Measurements from ENCODE around the gene ST6GALNAC6. TPM values are rescaled to one million over a fixed set of nuclear protein-coding genes. Genes with fewer than 3 reads are reported as not detected.

The ST6GALNAC6 gene
- total and polyA plus RNA-seq, 2 experiments from 2014 or later: 31.8 to 47.7 TPM

DNA sequence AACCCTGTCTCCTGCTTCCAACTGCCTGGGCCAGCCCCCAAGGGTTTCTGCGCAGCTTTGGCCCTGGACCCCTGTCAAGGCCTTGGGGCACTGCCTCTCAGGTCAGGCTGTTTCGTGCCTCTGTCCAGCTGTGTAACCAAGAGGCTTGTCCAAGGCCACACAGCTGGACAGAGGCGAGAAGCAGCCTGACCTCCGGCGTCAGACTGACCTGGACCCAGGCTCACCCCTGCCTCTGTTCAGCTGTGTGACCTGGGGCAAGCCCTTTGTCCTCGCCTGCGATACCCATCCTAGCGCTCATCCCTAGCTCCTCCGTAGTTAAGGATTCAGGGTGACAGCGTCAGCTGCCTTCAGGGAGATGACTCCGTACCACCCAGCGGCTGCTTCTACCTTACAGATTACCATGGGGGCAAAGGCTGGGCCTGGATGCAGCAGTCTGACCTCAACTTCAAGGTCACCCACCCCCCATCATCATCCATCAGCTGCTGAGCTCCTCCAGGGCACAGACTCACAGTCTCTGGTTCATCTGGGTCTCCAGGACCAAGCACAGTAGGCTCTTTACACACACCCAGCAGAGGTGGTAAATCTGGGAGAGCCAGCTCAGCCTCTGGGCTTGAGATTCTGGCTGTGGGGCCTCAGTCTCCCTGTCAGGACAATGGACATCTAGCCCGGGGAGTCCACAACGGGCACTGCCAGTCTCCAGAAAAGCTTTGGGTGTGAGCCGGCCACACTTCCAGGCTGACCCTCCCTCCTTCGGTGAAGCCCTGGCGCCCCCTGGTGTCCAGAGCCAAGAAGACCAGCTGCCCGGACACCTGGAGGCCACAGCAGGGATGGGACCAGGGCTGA, 29.9 kb downstream of the ST6GALNAC6 start:
- no peaks in the 10 kb centered on the region for H3K36me3 ChIP-seq (replicated peaks; ENCODE audit: insufficient read depth, low read depth)
- H3K9me2 ChIP-seq (replicated peaks; ENCODE audit: insufficient read depth): no peaks in the 10 kb centered on the region
- WGBS (ENCODE audit: low lambda C conversion rate, missing lambda C conversion rate): 60% methylated on average over 16 of the region's 18 CpGs
- DNase-seq (ENCODE audit: low spot score): peak; percentile 91
- no peaks in the 10 kb centered on the region for H3K9me3 ChIP-seq (ENCODE audit: low read depth)
- no peak overlapping the region for H3K4me3 ChIP-seq
- H2AFZ ChIP-seq: no peak overlapping the region
- H4K20me1 ChIP-seq (ENCODE audit: insufficient read depth, poor library complexity, severe bottlenecking): no peaks in the 10 kb centered on the region
- H3K4me1 ChIP-seq (ENCODE audit: insufficient read depth): peaks cover 14% of the 10 kb centered on the region
- H3K79me2 ChIP-seq: no peaks in the 10 kb centered on the region
- no peak overlapping the region for H3K4me2 ChIP-seq
- H3K27ac ChIP-seq: no peak overlapping the region
- TF ChIP-seq EZH2phosphoT487 (IDR thresholded peaks at IDR 0.05; ENCODE audit: low read depth, severe bottlenecking, unreplicated experiment): no peak
- TF ChIP-seq, protein P1, sequence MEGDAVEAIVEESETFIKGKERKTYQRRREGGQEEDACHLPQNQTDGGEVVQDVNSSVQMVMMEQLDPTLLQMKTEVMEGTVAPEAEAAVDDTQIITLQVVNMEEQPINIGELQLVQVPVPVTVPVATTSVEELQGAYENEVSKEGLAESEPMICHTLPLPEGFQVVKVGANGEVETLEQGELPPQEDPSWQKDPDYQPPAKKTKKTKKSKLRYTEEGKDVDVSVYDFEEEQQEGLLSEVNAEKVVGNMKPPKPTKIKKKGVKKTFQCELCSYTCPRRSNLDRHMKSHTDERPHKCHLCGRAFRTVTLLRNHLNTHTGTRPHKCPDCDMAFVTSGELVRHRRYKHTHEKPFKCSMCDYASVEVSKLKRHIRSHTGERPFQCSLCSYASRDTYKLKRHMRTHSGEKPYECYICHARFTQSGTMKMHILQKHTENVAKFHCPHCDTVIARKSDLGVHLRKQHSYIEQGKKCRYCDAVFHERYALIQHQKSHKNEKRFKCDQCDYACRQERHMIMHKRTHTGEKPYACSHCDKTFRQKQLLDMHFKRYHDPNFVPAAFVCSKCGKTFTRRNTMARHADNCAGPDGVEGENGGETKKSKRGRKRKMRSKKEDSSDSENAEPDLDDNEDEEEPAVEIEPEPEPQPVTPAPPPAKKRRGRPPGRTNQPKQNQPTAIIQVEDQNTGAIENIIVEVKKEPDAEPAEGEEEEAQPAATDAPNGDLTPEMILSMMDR (IDR thresholded peaks at IDR 0.05; ENCODE audit: poor library complexity): peak; percentile 76
- H3K27me3 ChIP-seq: no peaks in the 10 kb centered on the region

DNA sequence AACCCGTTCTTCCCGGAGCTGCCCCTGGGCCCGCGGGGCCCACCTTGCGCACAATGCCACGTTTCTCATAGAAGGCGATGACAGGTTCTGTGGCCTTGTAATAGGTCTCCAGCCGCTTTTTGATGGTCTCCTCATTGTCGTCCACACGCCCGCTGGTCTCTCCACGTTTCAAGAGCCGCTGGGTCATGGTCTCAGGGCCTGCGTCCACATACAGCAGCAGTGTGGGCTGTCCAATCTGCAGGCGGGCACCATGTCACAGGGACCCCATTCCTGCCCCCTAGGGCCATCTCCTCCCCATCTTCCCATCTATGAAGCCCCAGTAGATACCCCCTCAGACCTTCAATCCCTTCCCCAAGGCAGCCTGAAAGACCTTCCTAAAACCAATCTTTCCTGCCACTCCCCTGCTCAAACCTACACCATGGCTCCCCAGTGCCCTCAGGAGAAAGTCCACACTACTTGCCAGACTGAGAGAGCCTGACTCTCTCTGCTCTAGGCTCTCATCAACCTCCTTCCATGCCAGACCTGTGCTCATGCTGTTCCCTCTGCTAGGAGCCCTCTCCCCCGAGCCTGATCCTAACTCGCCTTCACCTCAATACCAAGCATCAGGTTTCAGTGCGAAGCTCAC, 31.0 kb downstream of the ST6GALNAC6 start:
- no peak overlapping the region for H3K4me2 ChIP-seq
- H3K9me2 ChIP-seq (replicated peaks; ENCODE audit: insufficient read depth): no peaks in the 10 kb centered on the region
- no peaks in the 10 kb centered on the region for H3K27me3 ChIP-seq
- no peaks in the 10 kb centered on the region for H3K79me2 ChIP-seq
- no peak overlapping the region for H3K4me3 ChIP-seq
- TF ChIP-seq EZH2 (IDR thresholded peaks at IDR 0.05; ENCODE audit: borderline replicate concordance) (no peak), EZH2phosphoT487 (IDR thresholded peaks at IDR 0.05; ENCODE audit: low read depth, severe bottlenecking, unreplicated experiment) (no peak)
- TF ChIP-seq, protein P1 (IDR thresholded peaks at IDR 0.05; ENCODE audit: poor library complexity): no peak
- 94% methylated on average over 18 of the region's 18 CpGs for WGBS (ENCODE audit: low lambda C conversion rate, missing lambda C conversion rate)
- H2AFZ ChIP-seq: no peak overlapping the region
- H4K20me1 ChIP-seq (ENCODE audit: insufficient read depth, poor library complexity, severe bottlenecking): no peaks in the 10 kb centered on the region
- no peak for DNase-seq (ENCODE audit: low spot score)
- no peak overlapping the region for H3K27ac ChIP-seq
- no peaks in the 10 kb centered on the region for H3K9me3 ChIP-seq (ENCODE audit: low read depth)
- peaks cover 11% of the 10 kb centered on the region for H3K4me1 ChIP-seq (ENCODE audit: insufficient read depth)
- no peaks in the 10 kb centered on the region for H3K36me3 ChIP-seq (replicated peaks; ENCODE audit: insufficient read depth, low read depth)

DNA sequence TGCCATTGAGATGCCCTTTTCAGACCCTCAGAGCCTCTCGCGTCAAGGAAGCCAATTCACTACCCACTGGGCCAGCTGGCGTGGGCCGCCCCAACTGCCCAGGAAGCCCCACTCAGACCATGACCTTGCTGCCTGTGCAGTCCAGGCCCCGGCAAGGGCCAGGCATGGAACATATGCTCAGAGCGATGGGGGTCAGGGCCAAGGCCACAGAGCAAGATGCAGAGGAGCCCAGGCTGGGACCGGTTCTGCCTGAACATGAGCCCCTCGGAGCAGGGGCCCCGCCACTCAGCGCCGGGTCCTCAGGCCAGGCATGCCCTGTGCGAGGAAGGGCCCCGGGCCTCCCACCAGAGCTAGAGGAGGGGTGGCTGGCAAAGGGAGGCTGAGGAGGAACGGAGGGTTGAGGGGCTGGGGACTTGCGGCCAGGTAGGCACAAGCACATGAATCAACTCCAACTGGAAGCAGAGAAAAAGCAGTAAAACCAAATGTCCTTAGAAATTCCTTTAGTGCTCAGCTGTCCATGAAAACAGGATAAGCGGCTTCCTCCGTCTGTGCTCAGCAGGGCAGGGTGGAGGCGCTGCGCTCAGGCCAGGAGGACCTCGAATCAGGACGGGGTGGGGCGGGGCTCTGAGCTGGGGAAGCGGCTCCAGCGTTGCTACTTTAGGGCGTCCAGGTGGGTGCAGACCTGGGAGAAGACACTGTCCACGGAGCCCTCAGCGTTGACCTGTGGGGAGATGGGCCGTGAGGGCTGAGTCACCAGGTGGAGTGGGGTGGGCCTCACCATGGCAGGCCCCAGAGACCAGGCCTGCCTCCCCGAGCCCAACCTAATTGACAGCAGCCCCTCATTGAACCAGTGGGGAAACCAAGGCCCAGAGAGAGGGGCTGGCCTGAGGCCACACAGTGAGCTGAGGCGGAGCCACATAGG, 31.8 kb downstream of the ST6GALNAC6 start:
- WGBS (ENCODE audit: low lambda C conversion rate, missing lambda C conversion rate): 87% methylated on average over 28 of the region's 30 CpGs
- DNase-seq (ENCODE audit: low spot score): no peak
- Histone ChIP-seq H3K27me3 (no peaks in the 10 kb centered on the region), H3K4me2 (no peak overlapping the region), H3K27ac (no peak overlapping the region), H3K4me3 (no peak overlapping the region), H3K9me2 (replicated peaks; ENCODE audit: insufficient read depth) (no peaks in the 10 kb centered on the region), H2AFZ (no peak overlapping the region), H3K4me1 (ENCODE audit: insufficient read depth) (peaks cover 11% of the 10 kb centered on the region), H3K9me3 (ENCODE audit: low read depth) (no peaks in the 10 kb centered on the region), H4K20me1 (ENCODE audit: insufficient read depth, poor library complexity, severe bottlenecking) (no peaks in the 10 kb centered on the region), H3K79me2 (no peaks in the 10 kb centered on the region), H3K36me3 (replicated peaks; ENCODE audit: insufficient read depth, low read depth) (no peaks in the 10 kb centered on the region)
- TF ChIP-seq EZH2phosphoT487 (IDR thresholded peaks at IDR 0.05; ENCODE audit: low read depth, severe bottlenecking, unreplicated experiment) (no peak), EZH2 (IDR thresholded peaks at IDR 0.05; ENCODE audit: borderline replicate concordance) (no peak)
- TF ChIP-seq, protein P1 (IDR thresholded peaks at IDR 0.05; ENCODE audit: poor library complexity): no peak
